Neuron (in vitro differentiated cells): ENCODE measurements around the gene TDRD10.

Experiments used
- H2AFZ ChIP-seq: one replicate; pipeline ENCODE4 v1.6.1; 2013; ENCODE audit warnings: low read depth, mild to moderate bottlenecking, inconsistent platforms, low read length, moderate library complexity
- H3K27me3 ChIP-seq: one replicate; pipeline ENCODE4 v1.6.1; 2013; ENCODE audit warnings: low read length; ENCODE audit not compliant: insufficient read depth
- H3K36me3 ChIP-seq: one replicate; pipeline ENCODE4 v1.6.1; 2013; ENCODE audit warnings: low read length; ENCODE audit not compliant: insufficient read depth
- H3K4me1 ChIP-seq: one replicate; pipeline ENCODE4 v1.6.1; 2013; ENCODE audit warnings: low read length; ENCODE audit not compliant: insufficient read depth
- H3K4me3 ChIP-seq: 2 replicates; pipeline ENCODE4 v1.5.1; 2013; ENCODE audit warnings: mild to moderate bottlenecking, low read length, moderate library complexity
- H3K9me3 ChIP-seq: one replicate; pipeline ENCODE4 v1.6.1; 2013; ENCODE audit warnings: low read length

The TDRD10 gene

GRCh38 chr1:154468535-154469250 lies 33.3 kb upstream of the TDRD10 start:
- no peaks in the 10 kb centered on the region for H3K36me3 ChIP-seq
- H2AFZ ChIP-seq, result no peak overlapping the region
- no peak overlapping the region for H3K4me3 ChIP-seq
- peaks cover 5% of the 10 kb centered on the region for H3K4me1 ChIP-seq
- H3K27me3 ChIP-seq, result no peaks in the 10 kb centered on the region
- H3K9me3 ChIP-seq, result no peaks in the 10 kb centered on the region

GRCh38 chr1:154469844-154470560 lies 32.0 kb upstream of the TDRD10 start:
- H2AFZ ChIP-seq, result no peak overlapping the region
- no peaks in the 10 kb centered on the region for H3K36me3 ChIP-seq
- peaks cover 5% of the 10 kb centered on the region for H3K4me1 ChIP-seq
- H3K4me3 ChIP-seq, result no peak overlapping the region
- no peaks in the 10 kb centered on the region for H3K9me3 ChIP-seq
- no peaks in the 10 kb centered on the region for H3K27me3 ChIP-seq

- Histone ChIP-seq H2AFZ (no peak overlapping the region), H3K9me3 (no peaks in the 10 kb centered on the region), H3K4me1 (peaks cover 2% of the 10 kb centered on the region), H3K27me3 (no peaks in the 10 kb centered on the region), H3K36me3 (no peaks in the 10 kb centered on the region), H3K4me3 (no peak overlapping the region)
These were observed 30.7 kb upstream of the TDRD10 start for GRCh38 chr1:154471304-154471703.

GRCh38 chr1:154474802-154475201 lies 27.2 kb upstream of the TDRD10 start:
- no peaks in the 10 kb centered on the region for H3K36me3 ChIP-seq
- no peaks in the 10 kb centered on the region for H3K9me3 ChIP-seq
- no peaks in the 10 kb centered on the region for H3K4me1 ChIP-seq
- H3K4me3 ChIP-seq, result no peak overlapping the region
- H3K27me3 ChIP-seq, result no peaks in the 10 kb centered on the region
- H2AFZ ChIP-seq, result no peak overlapping the region

GRCh38 chr1:154476791-154477190 lies 25.2 kb upstream of the TDRD10 start:
- H3K9me3 ChIP-seq, result no peaks in the 10 kb centered on the region
- no peak overlapping the region for H2AFZ ChIP-seq
- peaks cover 13% of the 10 kb centered on the region for H3K4me1 ChIP-seq
- H3K4me3 ChIP-seq, result no peak overlapping the region
- H3K36me3 ChIP-seq, result no peaks in the 10 kb centered on the region
- H3K27me3 ChIP-seq, result no peaks in the 10 kb centered on the region

GRCh38 chr1:154478013-154478412 lies 24.0 kb upstream of the TDRD10 start:
- no peak overlapping the region for H2AFZ ChIP-seq
- H3K4me1 ChIP-seq, result peaks cover 13% of the 10 kb centered on the region
- H3K4me3 ChIP-seq, result no peak overlapping the region
- no peaks in the 10 kb centered on the region for H3K27me3 ChIP-seq
- H3K36me3 ChIP-seq, result no peaks in the 10 kb centered on the region
- no peaks in the 10 kb centered on the region for H3K9me3 ChIP-seq

GRCh38 chr1:154478639-154479038 lies 23.4 kb upstream of the TDRD10 start:
- H2AFZ ChIP-seq, result no peak overlapping the region
- no peaks in the 10 kb centered on the region for H3K9me3 ChIP-seq
- H3K4me1 ChIP-seq, result peaks cover 13% of the 10 kb centered on the region
- no peak overlapping the region for H3K4me3 ChIP-seq
- H3K36me3 ChIP-seq, result no peaks in the 10 kb centered on the region
- no peaks in the 10 kb centered on the region for H3K27me3 ChIP-seq

GRCh38 chr1:154479764-154480421 lies 22.1 kb upstream of the TDRD10 start:
- H2AFZ ChIP-seq, result no peak overlapping the region
- H3K4me1 ChIP-seq, result peaks cover 13% of the 10 kb centered on the region
- H3K4me3 ChIP-seq, result no peak overlapping the region
- no peaks in the 10 kb centered on the region for H3K9me3 ChIP-seq
- no peaks in the 10 kb centered on the region for H3K27me3 ChIP-seq
- no peaks in the 10 kb centered on the region for H3K36me3 ChIP-seq

GRCh38 chr1:154481053-154481452 lies 21.0 kb upstream of the TDRD10 start:
- Histone ChIP-seq H3K4me1 (peaks cover 19% of the 10 kb centered on the region), H3K9me3 (no peaks in the 10 kb centered on the region), H3K4me3 (no peak overlapping the region), H2AFZ (no peak overlapping the region), H3K27me3 (no peaks in the 10 kb centered on the region), H3K36me3 (no peaks in the 10 kb centered on the region)

GRCh38 chr1:154483941-154484803 lies 17.8 kb upstream of the TDRD10 start:
- Histone ChIP-seq H3K27me3 (no peaks in the 10 kb centered on the region), H2AFZ (no peak overlapping the region), H3K9me3 (no peaks in the 10 kb centered on the region), H3K4me3 (no peak overlapping the region), H3K4me1 (peaks cover 26% of the 10 kb centered on the region), H3K36me3 (no peaks in the 10 kb centered on the region)

GRCh38 chr1:154485106-154485505 lies 16.9 kb upstream of the TDRD10 start:
- H3K9me3 ChIP-seq, result no peaks in the 10 kb centered on the region
- no peak overlapping the region for H2AFZ ChIP-seq
- H3K4me1 ChIP-seq, result peaks cover 24% of the 10 kb centered on the region
- H3K27me3 ChIP-seq, result peaks cover 6% of the 10 kb centered on the region
- H3K4me3 ChIP-seq, result no peak overlapping the region
- H3K36me3 ChIP-seq, result no peaks in the 10 kb centered on the region

GRCh38 chr1:154485910-154486496 lies 16.0 kb upstream of the TDRD10 start:
- peaks cover 15% of the 10 kb centered on the region for H3K4me1 ChIP-seq
- H2AFZ ChIP-seq, result no peak overlapping the region
- H3K36me3 ChIP-seq, result no peaks in the 10 kb centered on the region
- H3K27me3 ChIP-seq, result peaks cover 10% of the 10 kb centered on the region
- H3K4me3 ChIP-seq, result no peak overlapping the region
- no peaks in the 10 kb centered on the region for H3K9me3 ChIP-seq
